WI38 (cell line): ENCODE data around the gene UBE2F.
"Not testable (repeated sequence)": the region's sequence is repeated elsewhere in the genome, so short reads cannot be mapped to it uniquely, and the experiment has no call there.

Experiments
- H3K4me3 ChIP-seq: 2 replicates; pipeline ENCODE4 v1.5.1; 2011; ENCODE audit warnings: low read depth, mild to moderate bottlenecking, control low read depth, low read length
- TF ChIP-seq, protein P1 (sequence below): IDR thresholded peaks from 2 replicates; pipeline ENCODE4 v1.5.1; 2012; ENCODE audit warnings: low read depth, mild to moderate bottlenecking, control low read depth, low read length

UBE2F gene

DNA sequence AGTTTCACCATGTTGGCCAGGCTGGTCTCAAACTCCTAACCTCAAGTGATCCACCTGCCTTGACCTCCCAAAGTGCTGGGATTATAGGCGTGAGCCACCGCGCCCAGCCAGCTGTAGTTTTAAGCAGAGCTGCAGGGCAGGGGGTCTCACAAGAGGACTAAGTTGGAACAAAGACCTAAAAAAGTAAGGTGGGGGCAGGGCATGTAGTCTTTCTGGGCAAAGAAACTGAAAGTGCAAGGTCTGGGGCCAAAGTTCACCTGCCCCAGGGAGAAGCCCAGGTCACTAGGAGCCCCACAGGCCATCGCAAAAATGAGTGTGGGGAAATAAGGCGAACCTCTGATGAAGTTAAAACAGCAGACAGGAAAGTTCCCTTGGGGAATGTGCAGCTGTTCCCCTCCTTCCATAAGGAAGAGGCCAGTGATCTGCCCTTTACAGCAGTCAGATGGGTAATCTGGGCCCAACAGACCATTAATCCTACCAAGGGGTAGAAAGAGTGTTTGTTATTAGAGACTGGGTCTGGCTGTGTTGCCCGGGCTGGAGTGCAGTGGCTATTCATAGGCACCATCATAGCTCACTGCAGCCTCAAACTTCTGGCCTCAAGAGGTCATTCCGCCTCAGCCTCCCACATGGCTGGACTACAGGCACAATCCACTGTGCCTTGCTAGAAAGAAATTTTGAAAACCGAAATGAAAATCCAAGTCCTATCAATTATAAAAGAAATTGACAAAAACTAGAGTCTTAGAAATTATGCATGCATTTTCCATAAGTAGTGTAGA is 96.8 kb downstream of the UBE2F start:
- H3K4me3 ChIP-seq, result no peak overlapping the region
- TF ChIP-seq, protein P1, sequence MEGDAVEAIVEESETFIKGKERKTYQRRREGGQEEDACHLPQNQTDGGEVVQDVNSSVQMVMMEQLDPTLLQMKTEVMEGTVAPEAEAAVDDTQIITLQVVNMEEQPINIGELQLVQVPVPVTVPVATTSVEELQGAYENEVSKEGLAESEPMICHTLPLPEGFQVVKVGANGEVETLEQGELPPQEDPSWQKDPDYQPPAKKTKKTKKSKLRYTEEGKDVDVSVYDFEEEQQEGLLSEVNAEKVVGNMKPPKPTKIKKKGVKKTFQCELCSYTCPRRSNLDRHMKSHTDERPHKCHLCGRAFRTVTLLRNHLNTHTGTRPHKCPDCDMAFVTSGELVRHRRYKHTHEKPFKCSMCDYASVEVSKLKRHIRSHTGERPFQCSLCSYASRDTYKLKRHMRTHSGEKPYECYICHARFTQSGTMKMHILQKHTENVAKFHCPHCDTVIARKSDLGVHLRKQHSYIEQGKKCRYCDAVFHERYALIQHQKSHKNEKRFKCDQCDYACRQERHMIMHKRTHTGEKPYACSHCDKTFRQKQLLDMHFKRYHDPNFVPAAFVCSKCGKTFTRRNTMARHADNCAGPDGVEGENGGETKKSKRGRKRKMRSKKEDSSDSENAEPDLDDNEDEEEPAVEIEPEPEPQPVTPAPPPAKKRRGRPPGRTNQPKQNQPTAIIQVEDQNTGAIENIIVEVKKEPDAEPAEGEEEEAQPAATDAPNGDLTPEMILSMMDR, result no peak

DNA sequence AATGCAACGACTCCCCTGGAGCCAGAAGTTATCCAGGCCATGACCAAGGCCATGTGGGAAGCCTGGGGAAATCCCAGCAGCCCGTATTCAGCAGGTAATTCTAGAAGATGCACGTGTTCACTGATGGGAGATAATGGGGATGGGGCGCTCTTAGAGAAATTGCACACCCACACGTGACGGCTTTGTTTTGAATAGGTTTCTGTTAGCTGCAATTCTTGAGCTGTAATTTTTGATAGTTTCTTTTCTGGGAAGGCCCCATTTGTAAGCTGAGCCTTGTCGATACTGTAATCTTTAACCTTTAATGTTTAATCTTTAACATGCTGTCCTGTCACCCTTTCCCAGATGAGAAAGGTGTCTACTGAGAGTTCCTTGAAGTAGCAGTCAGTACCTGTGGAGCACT is 97.6 kb downstream of the UBE2F start:
- no peak overlapping the region for H3K4me3 ChIP-seq
- TF ChIP-seq, protein P1, result no peak

DNA sequence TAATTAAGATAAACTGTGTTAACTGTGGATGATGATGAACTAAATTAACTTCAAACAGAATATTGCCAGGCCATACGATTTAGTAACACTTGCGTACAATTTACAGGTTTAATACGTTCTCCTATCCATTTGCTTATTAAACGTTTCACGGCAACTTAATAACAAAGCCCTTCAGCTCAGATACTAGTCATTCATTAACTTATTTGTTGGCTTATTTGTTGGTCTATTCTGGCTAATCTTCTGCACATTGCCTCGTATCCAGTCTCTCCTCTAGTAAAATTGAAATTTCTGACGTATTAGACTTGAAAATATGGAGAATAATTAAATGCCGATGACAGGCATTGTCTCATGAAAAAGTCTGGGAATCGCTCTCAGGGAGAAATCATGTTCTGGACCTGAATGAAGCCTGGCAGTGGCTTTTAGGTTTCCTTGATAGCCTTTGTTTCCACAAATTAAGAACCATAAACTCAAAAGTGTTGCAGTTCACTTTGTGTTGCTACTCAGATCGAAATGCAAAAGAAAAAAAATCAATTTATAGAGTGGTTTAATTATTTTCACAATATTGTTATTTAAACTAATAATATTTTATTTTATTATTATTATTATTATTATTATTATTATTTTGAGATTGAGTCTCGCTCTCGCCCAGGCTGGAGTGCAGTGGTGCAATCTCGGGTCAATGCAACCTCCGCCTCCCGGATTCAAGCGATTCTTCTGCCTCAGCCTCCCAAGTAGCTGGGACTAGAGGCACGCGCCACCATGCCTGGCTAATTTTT is 98.4 kb downstream of the UBE2F start:
- TF ChIP-seq, protein P1, result no peak
- no peak overlapping the region for H3K4me3 ChIP-seq

DNA sequence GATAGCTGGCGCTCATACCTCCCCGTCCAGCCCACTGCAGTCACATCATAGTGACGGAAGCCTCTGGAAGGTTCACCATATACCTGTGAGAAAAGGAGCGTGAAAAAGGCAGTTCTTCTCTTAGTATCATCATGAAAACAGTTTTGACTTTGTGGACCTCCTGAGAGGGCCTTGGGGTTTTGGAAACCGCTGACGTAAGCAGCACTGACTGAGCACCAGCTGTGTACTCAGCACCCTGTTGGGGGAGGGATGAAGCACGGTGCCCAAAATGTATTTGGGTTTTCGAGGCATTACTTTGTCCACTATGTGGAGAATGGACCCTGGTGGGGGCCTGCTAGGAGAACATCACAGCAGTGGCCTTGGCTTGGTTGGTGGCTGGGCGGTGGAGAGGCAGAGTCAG is 99.4 kb downstream of the UBE2F start:
- TF ChIP-seq, protein P1, result no peak
- no peak overlapping the region for H3K4me3 ChIP-seq

DNA sequence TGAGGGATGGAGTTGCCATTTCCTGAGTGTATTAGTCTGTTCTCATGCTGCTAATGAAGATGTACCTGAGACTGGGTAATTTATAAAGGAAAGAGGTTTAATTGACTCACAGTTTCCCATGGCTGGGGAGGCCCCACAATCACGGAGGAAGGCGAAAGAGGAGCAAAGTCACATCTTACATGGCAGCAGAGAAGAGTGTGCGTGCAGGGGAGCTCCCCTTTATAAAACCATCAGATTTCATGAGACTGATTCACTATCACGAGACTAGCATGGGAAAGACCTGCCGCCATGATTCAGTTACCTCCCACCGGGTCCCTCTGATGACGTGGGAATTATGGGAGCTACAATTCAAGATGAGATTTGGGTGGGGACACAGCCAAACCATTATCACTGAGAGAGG is 99.9 kb downstream of the UBE2F start:
- not testable (repeated sequence) for H3K4me3 ChIP-seq

DNA sequence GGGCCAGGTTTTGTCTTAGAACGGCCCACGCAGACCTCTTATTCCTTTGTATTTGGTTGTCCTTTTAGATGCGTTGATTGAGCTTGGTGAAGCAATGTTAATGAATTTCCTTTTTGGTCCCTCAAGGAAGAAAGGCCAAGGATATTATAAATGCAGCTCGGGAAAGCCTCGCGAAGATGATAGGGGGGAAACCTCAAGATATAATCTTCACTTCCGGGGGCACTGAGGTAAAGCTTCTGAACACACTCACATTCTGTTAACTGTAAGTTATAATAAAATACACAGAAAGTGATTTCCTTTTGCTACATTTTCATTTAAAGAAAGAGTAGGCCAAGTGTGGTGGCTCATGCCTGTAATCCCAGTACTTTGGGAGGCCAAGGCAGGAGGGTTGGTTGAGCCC is 101.1 kb downstream of the UBE2F start:
- no peak overlapping the region for H3K4me3 ChIP-seq

DNA sequence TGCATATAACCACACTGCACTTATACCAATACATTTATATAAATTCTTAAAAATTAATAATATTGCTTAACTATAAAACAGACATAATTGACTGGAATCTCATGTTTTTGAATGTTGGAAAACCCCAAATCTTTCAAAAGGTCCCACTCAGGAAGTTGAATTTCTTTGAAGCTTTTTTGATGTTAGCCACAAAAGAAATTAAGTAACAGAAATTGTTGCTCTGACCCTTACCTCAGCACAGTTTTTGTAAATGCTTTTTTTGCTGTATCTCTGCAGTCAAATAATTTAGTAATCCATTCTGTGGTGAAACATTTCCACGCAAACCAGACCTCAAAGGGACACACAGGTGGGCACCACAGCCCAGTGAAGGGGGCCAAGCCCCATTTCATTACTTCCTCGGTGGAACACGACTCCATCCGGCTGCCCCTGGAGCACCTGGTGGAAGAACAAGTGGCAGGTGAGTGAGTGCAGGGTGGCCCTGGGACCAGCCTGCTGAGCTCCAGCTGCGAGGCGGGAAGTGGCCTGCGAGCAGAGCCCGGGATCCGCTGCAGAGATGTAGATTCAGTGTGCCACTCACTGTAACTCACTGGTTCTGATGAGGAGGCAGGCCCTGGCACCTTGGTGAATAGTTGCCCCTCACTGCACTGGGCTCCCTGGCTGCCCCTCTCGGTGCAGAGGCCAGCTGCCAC is 102.4 kb downstream of the UBE2F start:
- H3K4me3 ChIP-seq, result no peak overlapping the region
- TF ChIP-seq, protein P1, result no peak

More for the DNA sequence above, 101.1 kb downstream of the UBE2F start:
- TF ChIP-seq, protein P1, result no peak
